Measurements from ENCODE around the gene IGF2BP2. TPM values are rescaled to one million over a fixed set of nuclear protein-coding genes. Genes with fewer than 3 reads are reported as not detected.

IGF2BP2 gene
- total and polyA plus RNA-seq, 2 donors from 2014 or later: 7.7 to 26.9 TPM

GRCh38 chr3:185631108-185631507, 193.7 kb downstream of the IGF2BP2 start:
- Histone ChIP-seq H3K27ac (ENCODE audit: low read depth in 2 of 2, low read length in 2 of 2) (no peak overlapping the region), H3K27me3 (ENCODE audit: control insufficient read depth, insufficient read depth, low read length) (no peaks in the 10 kb centered on the region), H3K4me1 (ENCODE audit: control insufficient read depth in 2 of 3, insufficient read depth in 2 of 3, low read depth in 1 of 3, low read length in 3 of 3) (peaks cover 0 to 3% (median 2%) of the 10 kb centered on the region in 3 donors), H3K36me3 (ENCODE audit: control insufficient read depth in 2 of 3, insufficient read depth in 3 of 3, low read length in 3 of 3) (peaks cover 0 to 5% (median 5%) of the 10 kb centered on the region in 3 donors), H3K9me3 (ENCODE audit: control insufficient read depth in 2 of 3, insufficient read depth in 1 of 3, low read length in 3 of 3) (no peaks in the 10 kb centered on the region), H3K4me3 (ENCODE audit: low read length in 3 of 3) (no peak overlapping the region), H3K9ac (ENCODE audit: low read length in 3 of 3) (no peak overlapping the region)
- no peak for TF ChIP-seq CTCF (IDR thresholded peaks at IDR 0.05; ENCODE audit: borderline replicate concordance, extremely low read depth, insufficient read depth)
- no peak for DNase-seq
- FAIRE-seq: no peak
- intact Hi-C loops (cut with DNase I): no loop called here

GRCh38 chr3:185630182-185630622, 194.6 kb downstream of the IGF2BP2 start:
- peak overlapping the region in 1 of 2 donors; percentile 3 for H3K27ac ChIP-seq (ENCODE audit: low read depth in 2 of 2, low read length in 2 of 2)
- H3K27me3 ChIP-seq (ENCODE audit: control insufficient read depth, insufficient read depth, low read length): no peaks in the 10 kb centered on the region
- H3K36me3 ChIP-seq (ENCODE audit: control insufficient read depth in 2 of 3, insufficient read depth in 3 of 3, low read length in 3 of 3): peaks cover 2 to 12% (median 9%) of the 10 kb centered on the region in 3 donors
- FAIRE-seq: no peak
- peak in 3 of 5 donors; percentile 26 to 80 (median 45) for DNase-seq
- intact Hi-C loops (cut with DNase I): no loop called here
- H3K9me3 ChIP-seq (ENCODE audit: control insufficient read depth in 2 of 3, insufficient read depth in 1 of 3, low read length in 3 of 3): no peaks in the 10 kb centered on the region
- H3K9ac ChIP-seq (ENCODE audit: low read length in 3 of 3): no peak overlapping the region
- peaks cover 0 to 3% (median 2%) of the 10 kb centered on the region in 3 donors for H3K4me1 ChIP-seq (ENCODE audit: control insufficient read depth in 2 of 3, insufficient read depth in 2 of 3, low read depth in 1 of 3, low read length in 3 of 3)
- no peak for TF ChIP-seq CTCF (IDR thresholded peaks at IDR 0.05; ENCODE audit: borderline replicate concordance, extremely low read depth, insufficient read depth)
- no peak overlapping the region for H3K4me3 ChIP-seq (ENCODE audit: low read length in 3 of 3)

- DNase-seq: no peak
- no peak overlapping the region for H3K9ac ChIP-seq (ENCODE audit: low read length in 3 of 3)
- peaks cover 0 to 3% (median 2%) of the 10 kb centered on the region in 3 donors for H3K4me1 ChIP-seq (ENCODE audit: control insufficient read depth in 2 of 3, insufficient read depth in 2 of 3, low read depth in 1 of 3, low read length in 3 of 3)
- peaks cover 2 to 15% (median 9%) of the 10 kb centered on the region in 3 donors for H3K36me3 ChIP-seq (ENCODE audit: control insufficient read depth in 2 of 3, insufficient read depth in 3 of 3, low read length in 3 of 3)
- no peaks in the 10 kb centered on the region for H3K27me3 ChIP-seq (ENCODE audit: control insufficient read depth, insufficient read depth, low read length)
- H3K27ac ChIP-seq (ENCODE audit: low read depth in 2 of 2, low read length in 2 of 2): no peak overlapping the region
- no peaks in the 10 kb centered on the region for H3K9me3 ChIP-seq (ENCODE audit: control insufficient read depth in 2 of 3, insufficient read depth in 1 of 3, low read length in 3 of 3)
- no peak for FAIRE-seq
- no peak overlapping the region for H3K4me3 ChIP-seq (ENCODE audit: low read length in 3 of 3)
- TF ChIP-seq CTCF (IDR thresholded peaks at IDR 0.05; ENCODE audit: borderline replicate concordance, extremely low read depth, insufficient read depth): no peak
- intact Hi-C loops (cut with DNase I): no loop called here
Observed at GRCh38 chr3:185629554-185630181, 195.2 kb downstream of the IGF2BP2 start.

Measured in kidney (tissue), 14 donors.